Liver (tissue), 9 donors: ENCODE measurements around the gene TSPAN15. TPM values are rescaled to one million over a fixed set of nuclear protein-coding genes. Genes with fewer than 3 reads are reported as not detected.
A peak's percentile ranks its signal among the peaks of the same experiment; 100 is the strongest.

Experiments
- DNase-seq: peaks from one replicate; pipeline ENCODE4 v3.0.0-alpha.2; 2017; ENCODE audit warnings: low spot score
- H3K27ac ChIP-seq, 2 donors: one replicate each; pipeline ENCODE4 v1.7.0; 2013; ENCODE audit warnings: inconsistent platforms in 2 of 2, low read length in 2 of 2, control low read depth in 1 of 2, low read depth in 1 of 2, mild to moderate bottlenecking in 1 of 2
- H3K27me3 ChIP-seq, 4 donors: one replicate each; pipeline versions ENCODE4 v1.6.1 to v1.7.0; 2013; ENCODE audit warnings: low read length in 3 of 4, inconsistent platforms in 1 of 4, mild to moderate bottlenecking in 1 of 4, moderate library complexity in 1 of 4; ENCODE audit not compliant: control insufficient read depth in 4 of 4, insufficient read depth in 4 of 4
- H3K36me3 ChIP-seq, 4 donors: one replicate each; pipeline versions ENCODE4 v1.6.1 to v1.7.0; 2013; ENCODE audit warnings: low read length in 3 of 4, mild to moderate bottlenecking in 3 of 4, low read depth in 1 of 4, moderate library complexity in 1 of 4; ENCODE audit not compliant: control insufficient read depth in 4 of 4, insufficient read depth in 3 of 4
- H3K4me1 ChIP-seq, 4 donors: one replicate each; pipeline versions ENCODE4 v1.6.1 to v1.7.0; 2013; ENCODE audit warnings: low read length in 3 of 4, mild to moderate bottlenecking in 3 of 4, moderate library complexity in 1 of 4; ENCODE audit not compliant: control insufficient read depth in 4 of 4, insufficient read depth in 4 of 4
- H3K4me3 ChIP-seq, 3 donors: one replicate each; pipeline versions ENCODE4 v1.6.1 to v1.7.0; 2013; ENCODE audit warnings: low read length in 3 of 3, control low read depth in 1 of 3, low read depth in 1 of 3, mild to moderate bottlenecking in 1 of 3
- H3K9ac ChIP-seq, 2 donors: one replicate each; pipeline ENCODE4 v1.7.0; 2013; ENCODE audit warnings: low read length in 2 of 2, mild to moderate bottlenecking in 2 of 2, moderate library complexity in 2 of 2, control low read depth in 1 of 2, low read depth in 1 of 2
- H3K9me3 ChIP-seq, 4 donors: one replicate each; pipeline versions ENCODE4 v1.6.1 to v1.7.0; 2013; ENCODE audit warnings: low read length in 3 of 4; ENCODE audit not compliant: control insufficient read depth in 4 of 4
- ATF3 ChIP-seq: IDR thresholded peaks from 2 replicates; pipeline ENCODE4 v1.6.1; 2016; ENCODE audit warnings: antibody characterized with exemption
- CTCF ChIP-seq: fragments of 150-350 bp; IDR thresholded peaks from 2 replicates; pipeline ENCODE4 v1.5.1; 2017; ENCODE audit warnings: improper control_type of control experiment, low read depth, low read length; ENCODE audit not compliant: missing input control
- FOXA2 ChIP-seq: IDR thresholded peaks from 2 replicates; pipeline ENCODE4 v1.6.1; 2016; ENCODE audit warnings: antibody characterized with exemption
- GABPA ChIP-seq, 2 donors: IDR thresholded peaks in 1 of 2; conservative IDR thresholded peaks in 1 of 2; 2 replicates each; pipeline ENCODE4 v1.6.1; 2016; ENCODE audit warnings: antibody characterized with exemption in 2 of 2, mild to moderate bottlenecking in 1 of 2, moderate library complexity in 1 of 2
- HNF4A ChIP-seq, 2 donors: conservative IDR thresholded peaks; 2 replicates each; pipeline ENCODE4 v1.6.1; 2016; ENCODE audit warnings: antibody characterized with exemption in 2 of 2, mild to moderate bottlenecking in 2 of 2
- HNF4G ChIP-seq: IDR thresholded peaks from 2 replicates; pipeline ENCODE4 v1.6.1; 2016; ENCODE audit warnings: antibody characterized with exemption
- JUND ChIP-seq, 2 donors: IDR thresholded peaks; 2 replicates each; pipeline ENCODE4 v1.6.1; 2016; ENCODE audit warnings: antibody characterized with exemption in 2 of 2
- MAX ChIP-seq: IDR thresholded peaks from 2 replicates; pipeline ENCODE4 v1.6.1; 2016; ENCODE audit warnings: antibody characterized with exemption
- NR2F2 ChIP-seq: IDR thresholded peaks from 2 replicates; pipeline ENCODE4 v1.6.1; 2016; ENCODE audit warnings: antibody characterized with exemption
- RAD21 ChIP-seq, 2 donors: IDR thresholded peaks; 2 replicates each; pipeline ENCODE4 v1.6.1; 2016; ENCODE audit warnings: antibody characterized with exemption in 2 of 2, mild to moderate bottlenecking in 2 of 2
- SP1 ChIP-seq: IDR thresholded peaks from 2 replicates; pipeline ENCODE4 v1.6.1; 2018; ENCODE audit warnings: antibody characterized with exemption, mild to moderate bottlenecking
- TAF1 ChIP-seq: conservative IDR thresholded peaks from 2 replicates; pipeline ENCODE4 v1.6.1; 2016; ENCODE audit warnings: antibody characterized with exemption, mild to moderate bottlenecking
- YY1 ChIP-seq: IDR thresholded peaks from 2 replicates; pipeline ENCODE4 v1.6.1; 2016; ENCODE audit warnings: antibody characterized with exemption, mild to moderate bottlenecking
- WGBS: extraction: QIAGEN DNeasy Blood & Tissue Kit; methylation state at CpG from one replicate; pipeline ENCODE4 v1.1.7; 2013; 5-methylcytosine and 5-hydroxymethylcytosine counted together
- polyA plus RNA-seq, 2 donors: library from polyadenylated mRNA; stranded (reverse) in 1 of 2; unstranded in 1 of 2; fragments of 200-250 nt in 1 of 2; fragments of >200 nt in 1 of 2; fragmentation: Nextera tagmentation in 1 of 2; extraction: Ambion mirVana in 1 of 2; gene quantifications; one replicate each; pipeline versions ENCODE4 v1.2.1 to v1.2.3, GENCODE V29; 2013 to 2015
- total RNA-seq, 2 donors: library from RNA; depleted of rRNA; stranded (reverse); fragments of >200 nt; gene quantifications; one replicate each; pipeline ENCODE4 v1.2.3, GENCODE V29; 2014
- donor health status: healthy.
- donor health status: healthy.
- donor health status: healthy.
- donor health status: healthy.
- donor health status: healthy.

The TSPAN15 gene
- total and polyA plus RNA-seq, 4 donors = 2.0 to 4.3 (median 3.3) TPM

- no peak overlapping the region for H3K27ac ChIP-seq
Measured at GRCh38 chr10:69437321-69438259, 13.7 kb upstream of the TSPAN15 start.

GRCh38 chr10:69438536-69439349 is 12.5 kb upstream of the TSPAN15 start:
- peaks cover 0 to 2% (median 0%) of the 10 kb centered on the region in 4 donors for H3K9me3 ChIP-seq
- no peak overlapping the region for H3K9ac ChIP-seq
- no peaks in the 10 kb centered on the region for H3K27me3 ChIP-seq
- TF ChIP-seq JUND (IDR thresholded peaks at IDR 0.05) (no peak), SP1 (no peak)
- peaks cover 0 to 4% (median 0%) of the 10 kb centered on the region in 4 donors for H3K4me1 ChIP-seq
- no peaks in the 10 kb centered on the region for H3K36me3 ChIP-seq
- no peak for DNase-seq
- H3K27ac ChIP-seq = peak overlapping the region in 1 of 2 donors; percentile 18
- WGBS = 52% methylated on average over 10 of the region's 10 CpGs
- H3K4me3 ChIP-seq = no peak overlapping the region

More at GRCh38 chr10:69437321-69438259, 13.7 kb upstream of the TSPAN15 start:
- Histone ChIP-seq H3K27me3 (no peaks in the 10 kb centered on the region), H3K9me3 (peaks cover 0 to 2% (median 0%) of the 10 kb centered on the region in 4 donors), H3K36me3 (no peaks in the 10 kb centered on the region), H3K9ac (no peak overlapping the region), H3K4me1 (peaks cover 0 to 4% (median 0%) of the 10 kb centered on the region in 4 donors), H3K4me3 (no peak overlapping the region)
- WGBS = 81% methylated on average over 13 of the region's 13 CpGs
- DNase-seq = no peak
- TF ChIP-seq HNF4A (conservative IDR thresholded peaks at IDR 0.05) (no peak), TAF1 (no peak), GABPA (IDR thresholded peaks at IDR 0.05 in 1 of 2, conservative IDR thresholded peaks at IDR 0.05 in 1 of 2) (no peak), MAX (no peak), RAD21 (IDR thresholded peaks at IDR 0.05) (no peak), CTCF (no peak), NR2F2 (no peak), JUND (IDR thresholded peaks at IDR 0.05) (no peak), ATF3 (no peak), SP1 (no peak), YY1 (no peak)

GRCh38 chr10:69439350-69439739 is 11.9 kb upstream of the TSPAN15 start:
- DNase-seq = no peak
- no peaks in the 10 kb centered on the region for H3K36me3 ChIP-seq

More at GRCh38 chr10:69439350-69439739, 11.9 kb upstream of the TSPAN15 start:
- no peak for TF ChIP-seq FOXA2
- TF ChIP-seq SP1 = no peak
- TF ChIP-seq HNF4G = no peak
- H3K4me1 ChIP-seq = peaks cover 0 to 4% (median 0%) of the 10 kb centered on the region in 4 donors
- H3K27ac ChIP-seq = peak overlapping the region in 1 of 2 donors; percentile 18
- no peaks in the 10 kb centered on the region for H3K27me3 ChIP-seq
- WGBS = 71% methylated on average over 5 of the region's 5 CpGs
- H3K4me3 ChIP-seq = no peak overlapping the region
- H3K9me3 ChIP-seq = peaks cover 0 to 2% (median 0%) of the 10 kb centered on the region in 4 donors
- no peak overlapping the region for H3K9ac ChIP-seq
